GM06990 (cell line): ENCODE data around the gene PRR20G.

Experiments used
- DNase-seq: peaks from one replicate; pipeline ENCODE4 v3.0.0-alpha.2; 2011; ENCODE audit not compliant: insufficient read length; ENCODE audit errors: extremely low read depth
- H3K27me3 ChIP-seq: replicated peaks from 2 replicates; pipeline ENCODE4 v1.6.0; 2011; ENCODE audit warnings: low read length; ENCODE audit not compliant: control insufficient read depth, insufficient read depth
- H3K36me3 ChIP-seq: 2 replicates; pipeline ENCODE4 v1.5.1; 2011; ENCODE audit warnings: low read length; ENCODE audit not compliant: control insufficient read depth, insufficient read depth
- H3K4me3 ChIP-seq: replicated peaks from 2 replicates; pipeline ENCODE4 v1.5.1; 2011; ENCODE audit warnings: low read depth, mild to moderate bottlenecking, control low read depth, low read length
- TF ChIP-seq, protein P1 (sequence below): IDR thresholded peaks from 2 replicates; pipeline ENCODE4 v1.5.1; 2011; ENCODE audit warnings: low read length, control low read depth, mild to moderate bottlenecking, inconsistent platforms; ENCODE audit not compliant: insufficient read depth, poor library complexity, severe bottlenecking

Gene PRR20G

DNA sequence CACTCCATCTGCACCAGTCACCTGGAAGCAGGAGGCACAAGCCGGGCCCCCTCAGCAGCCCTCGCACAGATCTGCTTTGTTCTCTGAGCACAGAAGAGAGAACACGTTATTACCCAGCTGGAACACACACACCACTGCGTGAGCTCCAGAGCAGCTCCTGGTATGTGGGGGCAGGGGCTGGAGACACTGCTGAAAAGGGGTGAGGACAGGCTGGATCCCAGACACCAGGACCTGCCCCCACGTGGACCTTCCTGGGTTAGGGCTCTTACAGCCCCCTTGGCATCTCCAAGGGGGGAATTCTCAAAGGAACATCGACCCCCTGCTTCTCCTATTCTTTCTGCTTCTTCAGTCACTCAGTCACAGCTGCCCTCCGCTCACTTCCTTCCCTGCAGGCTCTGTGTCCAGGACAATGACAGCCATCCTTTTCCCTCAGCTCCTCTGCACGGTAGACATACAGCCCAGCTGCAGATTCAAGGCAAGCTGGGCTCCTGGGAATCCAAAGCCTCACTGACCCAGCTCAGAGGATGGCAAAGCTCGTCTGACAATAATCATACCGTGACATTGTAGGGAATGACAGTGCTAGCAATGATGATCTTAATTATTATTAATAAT is 33.7 kb downstream of the PRR20G start:
- H3K27me3 ChIP-seq, result no peaks in the 10 kb centered on the region; the same call in 1 of the 2 replicates
- H3K4me3 ChIP-seq, result no peak overlapping the region
- H3K36me3 ChIP-seq, result no peaks in the 10 kb centered on the region
- no peak for DNase-seq
- TF ChIP-seq, protein P1, sequence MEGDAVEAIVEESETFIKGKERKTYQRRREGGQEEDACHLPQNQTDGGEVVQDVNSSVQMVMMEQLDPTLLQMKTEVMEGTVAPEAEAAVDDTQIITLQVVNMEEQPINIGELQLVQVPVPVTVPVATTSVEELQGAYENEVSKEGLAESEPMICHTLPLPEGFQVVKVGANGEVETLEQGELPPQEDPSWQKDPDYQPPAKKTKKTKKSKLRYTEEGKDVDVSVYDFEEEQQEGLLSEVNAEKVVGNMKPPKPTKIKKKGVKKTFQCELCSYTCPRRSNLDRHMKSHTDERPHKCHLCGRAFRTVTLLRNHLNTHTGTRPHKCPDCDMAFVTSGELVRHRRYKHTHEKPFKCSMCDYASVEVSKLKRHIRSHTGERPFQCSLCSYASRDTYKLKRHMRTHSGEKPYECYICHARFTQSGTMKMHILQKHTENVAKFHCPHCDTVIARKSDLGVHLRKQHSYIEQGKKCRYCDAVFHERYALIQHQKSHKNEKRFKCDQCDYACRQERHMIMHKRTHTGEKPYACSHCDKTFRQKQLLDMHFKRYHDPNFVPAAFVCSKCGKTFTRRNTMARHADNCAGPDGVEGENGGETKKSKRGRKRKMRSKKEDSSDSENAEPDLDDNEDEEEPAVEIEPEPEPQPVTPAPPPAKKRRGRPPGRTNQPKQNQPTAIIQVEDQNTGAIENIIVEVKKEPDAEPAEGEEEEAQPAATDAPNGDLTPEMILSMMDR, result no peak

DNA sequence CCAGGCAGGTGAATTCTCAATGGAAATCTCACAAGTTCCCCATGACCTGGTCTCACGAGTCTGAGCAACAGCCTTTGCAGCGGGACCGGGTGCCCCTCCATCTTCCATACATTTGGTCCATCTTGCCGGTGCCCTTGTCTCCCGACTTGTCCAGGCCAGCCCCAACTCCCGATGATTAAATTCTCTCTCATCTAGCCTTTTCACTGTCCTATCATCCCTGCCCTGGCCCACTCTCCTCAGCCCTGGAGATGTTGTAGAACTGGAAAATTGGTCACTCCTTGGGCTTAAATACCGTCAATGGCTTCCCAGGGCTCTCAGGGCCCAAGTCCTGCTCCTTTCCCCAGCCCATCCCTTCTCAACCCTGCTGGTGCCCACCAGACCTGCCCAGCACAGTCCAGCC is 34.4 kb downstream of the PRR20G start:
- TF ChIP-seq, protein P1, result no peak
- Histone ChIP-seq H3K4me3 (no peak overlapping the region), H3K36me3 (no peaks in the 10 kb centered on the region), H3K27me3 (no peaks in the 10 kb centered on the region; the same call in 1 of the 2 replicates)
- DNase-seq, result no peak

DNA sequence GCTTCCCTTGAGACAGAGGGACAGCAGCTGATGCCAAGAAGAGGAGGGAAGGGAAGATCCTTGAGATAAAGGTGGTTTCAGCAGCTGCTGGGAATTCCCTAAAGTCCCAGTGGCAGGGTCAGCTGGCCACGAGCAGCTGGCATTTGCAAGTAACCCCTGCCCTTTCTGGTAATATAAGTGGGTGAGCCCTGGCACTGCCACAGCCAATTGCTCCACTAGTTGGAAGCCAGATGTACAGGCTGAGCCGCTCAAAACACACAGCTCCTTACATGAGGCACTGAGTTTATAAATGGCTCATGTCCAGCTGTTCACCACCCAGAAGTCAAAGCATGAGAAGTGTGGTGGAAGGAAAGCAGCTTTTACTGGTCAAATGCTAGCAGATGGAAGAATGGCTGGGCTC is 35.4 kb downstream of the PRR20G start:
- DNase-seq, result no peak

DNA sequence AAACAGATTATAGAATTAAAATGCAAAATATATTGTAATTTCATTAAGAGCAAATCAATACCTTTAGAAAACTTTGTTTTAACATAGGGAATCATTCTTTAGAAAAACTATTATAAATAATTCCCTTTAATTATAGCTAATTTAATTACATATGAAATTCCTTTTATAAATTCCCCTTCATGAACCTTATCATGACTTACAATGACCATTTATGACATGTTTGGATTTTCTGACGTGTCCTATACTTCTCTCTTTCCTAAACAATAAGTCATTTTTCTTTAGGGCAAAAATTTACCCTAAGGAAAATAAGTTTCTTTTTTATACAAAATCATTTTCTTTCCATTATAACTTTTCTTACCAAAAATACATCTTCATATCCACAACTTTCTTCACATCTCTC is 37.8 kb downstream of the PRR20G start:
- H3K4me3 ChIP-seq, result no peak overlapping the region
- H3K36me3 ChIP-seq, result no peaks in the 10 kb centered on the region
- no peaks in the 10 kb centered on the region for H3K27me3 ChIP-seq
- TF ChIP-seq, protein P1, result no peak
- no peak for DNase-seq

More for the DNA sequence above, 35.4 kb downstream of the PRR20G start:
- H3K36me3 ChIP-seq, result no peaks in the 10 kb centered on the region
- no peaks in the 10 kb centered on the region for H3K27me3 ChIP-seq
- TF ChIP-seq, protein P1, result no peak
- H3K4me3 ChIP-seq, result no peak overlapping the region

DNA sequence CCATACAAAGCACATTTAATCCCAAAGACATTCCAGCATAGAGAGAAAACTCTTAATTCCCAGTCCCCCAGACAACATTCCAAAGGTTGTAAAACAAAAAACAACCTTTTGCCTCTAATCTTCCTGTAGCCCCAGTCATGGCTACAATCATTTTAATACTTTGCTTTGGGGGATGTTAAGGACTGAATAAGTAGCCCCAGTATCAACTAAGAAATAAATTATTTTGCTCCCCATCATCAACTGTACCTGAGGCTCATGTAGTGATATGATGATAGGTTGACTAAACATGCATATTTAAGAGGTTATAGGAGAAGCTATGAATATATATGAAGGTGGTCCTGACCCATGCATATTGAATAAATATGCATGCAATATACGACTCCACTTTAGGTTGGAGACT is 40.6 kb downstream of the PRR20G start:
- Histone ChIP-seq H3K27me3 (no peaks in the 10 kb centered on the region), H3K4me3 (no peak overlapping the region), H3K36me3 (no peaks in the 10 kb centered on the region)
- TF ChIP-seq, protein P1, result no peak
- no peak for DNase-seq

DNA sequence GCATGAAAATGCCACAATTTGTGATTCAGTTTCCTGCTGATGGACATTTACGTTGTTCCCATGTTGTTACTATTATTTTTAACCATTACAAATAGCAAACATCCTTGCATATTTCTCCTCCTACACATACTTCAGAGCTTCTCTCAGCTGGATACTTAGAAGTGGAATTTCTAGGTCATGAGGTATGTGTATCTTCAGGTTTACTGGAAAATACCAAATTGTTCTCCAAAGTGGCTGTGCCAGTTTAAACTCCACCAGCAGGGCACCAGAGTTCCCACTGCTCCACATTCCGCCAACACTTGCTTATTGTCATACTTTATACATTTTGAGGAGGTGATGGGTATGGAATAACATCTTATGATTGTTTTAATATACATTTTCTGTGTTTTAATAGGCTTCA is 49.2 kb downstream of the PRR20G start:
- no peak for DNase-seq
- no peaks in the 10 kb centered on the region; the same call in 1 of the 2 replicates for H3K27me3 ChIP-seq
- no peak overlapping the region for H3K4me3 ChIP-seq
- H3K36me3 ChIP-seq, result no peaks in the 10 kb centered on the region
- TF ChIP-seq, protein P1, result no peak
